ENCODE results near the gene NDFIP2.

DNA sequence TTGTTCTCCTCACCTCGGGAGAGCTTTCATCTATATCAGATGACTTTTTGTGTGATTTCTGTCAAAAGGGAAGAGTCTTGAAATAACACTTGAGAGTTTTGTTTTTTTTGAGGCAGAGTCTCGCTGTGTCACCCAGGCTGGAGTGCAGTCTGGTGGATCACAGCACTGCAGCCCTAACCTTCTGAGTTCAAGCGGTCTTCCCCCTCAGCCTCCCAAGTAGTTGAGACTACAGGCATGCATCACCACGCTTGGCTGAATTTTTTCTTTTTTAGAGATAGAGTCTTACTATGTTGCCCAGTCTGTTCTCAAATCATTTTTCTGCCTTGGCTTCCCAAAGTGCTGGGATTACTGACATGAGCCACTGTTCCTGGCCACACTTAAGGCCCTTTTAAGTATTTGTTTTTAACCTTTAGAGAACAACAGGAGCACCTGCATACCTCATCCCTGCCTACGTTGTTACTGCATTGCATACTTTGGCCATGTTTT is 11.4 kb downstream of the NDFIP2 start:
- TF ChIP-seq, protein P1, sequence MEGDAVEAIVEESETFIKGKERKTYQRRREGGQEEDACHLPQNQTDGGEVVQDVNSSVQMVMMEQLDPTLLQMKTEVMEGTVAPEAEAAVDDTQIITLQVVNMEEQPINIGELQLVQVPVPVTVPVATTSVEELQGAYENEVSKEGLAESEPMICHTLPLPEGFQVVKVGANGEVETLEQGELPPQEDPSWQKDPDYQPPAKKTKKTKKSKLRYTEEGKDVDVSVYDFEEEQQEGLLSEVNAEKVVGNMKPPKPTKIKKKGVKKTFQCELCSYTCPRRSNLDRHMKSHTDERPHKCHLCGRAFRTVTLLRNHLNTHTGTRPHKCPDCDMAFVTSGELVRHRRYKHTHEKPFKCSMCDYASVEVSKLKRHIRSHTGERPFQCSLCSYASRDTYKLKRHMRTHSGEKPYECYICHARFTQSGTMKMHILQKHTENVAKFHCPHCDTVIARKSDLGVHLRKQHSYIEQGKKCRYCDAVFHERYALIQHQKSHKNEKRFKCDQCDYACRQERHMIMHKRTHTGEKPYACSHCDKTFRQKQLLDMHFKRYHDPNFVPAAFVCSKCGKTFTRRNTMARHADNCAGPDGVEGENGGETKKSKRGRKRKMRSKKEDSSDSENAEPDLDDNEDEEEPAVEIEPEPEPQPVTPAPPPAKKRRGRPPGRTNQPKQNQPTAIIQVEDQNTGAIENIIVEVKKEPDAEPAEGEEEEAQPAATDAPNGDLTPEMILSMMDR (conservative IDR thresholded peaks at IDR 0.05; ENCODE audit: low read length): no peak
- TF ChIP-seq EZH2phosphoT487 (IDR thresholded peaks at IDR 0.05; ENCODE audit: borderline replicate concordance, low read depth, low read length): no peak

Data from OCI-LY7 (cell line).